Activated CD8-positive, alpha-beta memory T cell treated with anti-CD3 and anti-CD28 coated beads for 48 hours (primary cell): ENCODE results near the gene NEK8.
"Not testable (repeated sequence)": the region's sequence is repeated elsewhere in the genome, so short reads cannot be mapped to it uniquely, and the experiment has no call there.

Source experiments
- DNase-seq, 3 experiments: peaks; one replicate each; pipeline ENCODE4 v3.0.0-alpha.2; 2020; ENCODE audit warnings: low read depth in 2 of 3, low spot score in 2 of 3

The NEK8 gene

DNA sequence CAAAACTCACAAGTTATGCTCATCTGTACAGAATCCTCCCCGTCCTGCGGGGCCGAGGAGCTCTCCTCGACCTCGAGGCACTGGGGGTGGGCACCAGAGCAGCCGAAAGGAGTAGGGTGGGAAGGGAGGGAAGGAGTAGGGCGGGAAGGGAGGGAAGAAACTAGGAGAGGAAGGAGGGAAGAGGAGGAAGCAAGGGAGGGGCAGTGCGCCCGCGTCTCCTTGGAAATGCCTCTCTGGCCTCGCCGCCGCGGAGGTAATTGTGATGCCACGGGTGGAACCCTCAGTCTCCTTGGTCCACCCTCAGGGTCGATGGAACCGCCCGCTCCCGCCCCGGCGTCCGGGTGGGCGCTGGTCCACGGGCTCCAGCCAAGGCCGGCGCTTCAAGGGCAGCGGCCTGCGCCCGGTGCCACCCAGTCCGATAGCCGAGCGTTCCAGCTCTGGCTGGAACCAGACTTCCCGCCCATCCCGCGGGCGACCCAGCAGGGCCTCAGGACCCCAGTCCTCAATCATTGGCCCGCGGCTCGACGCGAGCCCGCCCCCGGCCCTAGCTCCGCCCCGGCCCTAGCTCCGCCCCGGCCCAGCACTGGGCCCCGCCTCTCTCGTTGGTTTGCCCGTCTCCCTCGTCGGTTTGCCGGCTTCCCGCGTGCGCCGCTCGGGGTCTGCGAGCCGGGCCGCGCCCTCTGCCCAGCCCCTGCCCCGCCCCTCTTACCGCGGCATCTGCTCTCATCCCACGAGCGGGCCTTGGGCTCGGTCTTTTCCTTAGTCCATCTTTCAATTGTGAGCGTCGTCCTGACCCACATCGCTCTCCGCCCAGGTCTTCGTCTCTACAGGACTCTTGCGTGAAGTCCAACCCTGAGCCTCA is 17.5 kb upstream of the NEK8 start:
- DNase-seq = peak; percentile 79 to 91 (median 83)

DNA sequence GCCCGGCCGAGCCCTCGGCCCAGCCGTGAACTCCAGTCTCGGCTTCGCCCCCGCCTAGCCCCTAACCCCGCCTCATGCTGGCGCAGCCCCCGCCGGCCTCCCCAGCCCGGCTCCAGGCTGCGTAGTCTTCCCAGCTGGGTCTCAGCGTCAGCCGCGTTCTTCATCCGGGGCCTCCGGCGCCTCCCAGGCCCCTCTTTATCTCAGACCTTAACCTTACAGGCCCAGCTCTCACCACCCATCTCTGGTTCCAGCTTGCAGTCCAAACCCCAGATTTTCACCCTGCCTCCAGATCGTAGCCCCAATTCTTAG is 16.9 kb upstream of the NEK8 start, which contains the start of gene PROCA1:
Gene PROCA1 (minus strand): TSS at position 166 of the 309 bp plus-strand sequence. CDS start 228 bp downstream, outside the sequence.
- DNase-seq = no peak

DNA sequence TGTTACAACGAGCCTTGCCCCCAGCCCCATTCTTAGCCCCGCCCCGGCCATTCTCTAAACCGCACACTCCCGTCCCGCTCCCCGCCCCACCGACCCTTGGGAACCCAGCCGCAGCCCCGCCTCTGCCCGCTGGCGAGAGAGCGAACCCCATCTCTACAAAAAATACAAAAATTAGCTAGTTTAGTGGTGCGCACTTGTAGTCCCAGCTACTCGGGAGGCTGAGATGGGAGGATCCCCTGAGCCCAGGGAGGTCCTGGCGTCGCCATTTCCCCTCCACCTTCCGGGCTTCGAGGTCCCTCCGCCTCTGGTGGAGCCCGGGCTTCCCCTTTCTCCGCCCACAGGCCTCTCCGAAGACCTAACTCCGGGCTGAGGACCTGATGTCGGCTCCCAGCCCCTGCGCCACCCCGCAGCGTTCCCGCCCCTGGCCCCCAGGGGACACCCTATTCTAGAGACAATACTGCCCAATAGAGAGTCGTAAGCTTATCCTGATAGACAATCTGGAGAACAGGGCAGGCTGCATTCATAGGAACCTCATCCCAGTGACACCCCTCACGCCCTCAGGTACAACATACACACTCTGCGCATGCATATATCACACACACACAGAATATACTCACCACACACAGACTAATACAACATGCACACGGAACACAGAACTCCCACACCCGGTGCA is 16.4 kb upstream of the NEK8 start:
- DNase-seq = peak in 1 of 3 experiments; percentile 57

DNA sequence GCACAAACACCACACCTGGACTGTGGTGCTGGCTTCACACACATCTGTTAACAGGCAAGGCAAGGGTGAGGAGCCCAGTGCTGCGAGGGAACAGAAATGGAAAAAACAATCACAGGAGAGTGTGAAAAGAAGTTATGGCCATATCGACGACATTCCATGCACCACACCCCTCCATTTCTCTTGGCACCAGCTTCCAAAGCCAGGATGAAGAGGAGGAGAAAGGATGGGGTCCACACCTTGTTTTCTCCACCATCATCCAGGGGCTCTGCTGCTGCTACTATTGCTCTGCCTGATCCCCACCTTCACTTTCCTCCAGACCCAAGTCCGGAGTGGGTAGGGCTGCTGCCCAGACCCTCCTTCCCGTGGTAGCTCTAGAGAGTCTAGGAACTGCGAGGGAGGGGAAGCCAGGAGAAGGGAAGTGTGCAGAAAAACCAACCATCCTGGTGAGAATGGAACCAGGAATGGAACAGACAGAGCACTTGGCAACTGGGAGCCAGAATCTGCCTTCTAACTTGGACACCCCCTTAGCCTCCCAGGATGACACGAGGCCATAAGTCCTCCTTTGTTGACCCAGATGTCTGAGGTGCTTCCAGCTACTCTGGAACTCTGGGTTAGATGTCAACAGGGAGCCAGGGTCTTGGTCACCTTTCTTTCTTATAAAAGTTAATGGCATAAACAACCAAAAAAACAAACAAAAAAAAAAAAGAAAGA is 15.7 kb upstream of the NEK8 start:
- no peak for DNase-seq

DNA sequence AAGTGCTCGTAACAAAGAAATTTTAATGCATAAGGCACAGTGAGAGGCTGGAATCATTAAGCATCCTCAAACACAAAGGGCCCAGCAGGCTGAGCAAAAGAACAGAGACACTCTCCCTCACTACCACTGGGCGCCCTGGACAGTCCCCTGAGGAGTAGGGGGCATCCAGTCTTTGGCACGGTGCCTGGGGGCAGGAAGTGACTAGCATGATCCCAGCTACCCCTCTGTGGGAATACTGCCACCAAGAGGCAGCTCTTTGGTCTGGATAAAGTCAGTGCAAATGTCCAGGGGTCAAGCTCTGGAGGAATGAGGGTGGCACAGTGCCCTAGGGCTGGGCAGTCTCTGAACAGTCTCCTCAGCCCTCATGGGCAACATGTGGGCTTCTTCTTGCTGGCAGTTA is 14.3 kb upstream of the NEK8 start:
- DNase-seq = no peak

DNA sequence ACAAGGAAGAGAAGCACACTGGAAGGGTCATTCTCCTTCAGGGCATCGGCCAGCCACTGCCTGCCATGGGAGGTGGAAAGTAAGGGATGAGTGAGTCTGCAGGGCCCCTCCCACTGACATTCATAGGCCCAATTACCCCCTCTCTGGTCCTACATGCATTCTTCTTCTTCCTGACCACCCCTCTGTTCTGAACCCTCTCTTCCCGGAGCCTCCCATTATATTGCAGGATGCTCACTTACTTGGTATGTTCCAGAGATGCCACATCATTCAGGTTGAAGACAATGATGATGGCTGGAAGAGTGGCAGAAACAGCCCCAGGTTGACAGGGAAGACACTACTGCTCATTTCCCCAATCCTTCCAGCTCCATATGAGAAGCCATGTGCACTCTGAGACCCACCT is 13.4 kb upstream of the NEK8 start:
- DNase-seq = no peak

DNA sequence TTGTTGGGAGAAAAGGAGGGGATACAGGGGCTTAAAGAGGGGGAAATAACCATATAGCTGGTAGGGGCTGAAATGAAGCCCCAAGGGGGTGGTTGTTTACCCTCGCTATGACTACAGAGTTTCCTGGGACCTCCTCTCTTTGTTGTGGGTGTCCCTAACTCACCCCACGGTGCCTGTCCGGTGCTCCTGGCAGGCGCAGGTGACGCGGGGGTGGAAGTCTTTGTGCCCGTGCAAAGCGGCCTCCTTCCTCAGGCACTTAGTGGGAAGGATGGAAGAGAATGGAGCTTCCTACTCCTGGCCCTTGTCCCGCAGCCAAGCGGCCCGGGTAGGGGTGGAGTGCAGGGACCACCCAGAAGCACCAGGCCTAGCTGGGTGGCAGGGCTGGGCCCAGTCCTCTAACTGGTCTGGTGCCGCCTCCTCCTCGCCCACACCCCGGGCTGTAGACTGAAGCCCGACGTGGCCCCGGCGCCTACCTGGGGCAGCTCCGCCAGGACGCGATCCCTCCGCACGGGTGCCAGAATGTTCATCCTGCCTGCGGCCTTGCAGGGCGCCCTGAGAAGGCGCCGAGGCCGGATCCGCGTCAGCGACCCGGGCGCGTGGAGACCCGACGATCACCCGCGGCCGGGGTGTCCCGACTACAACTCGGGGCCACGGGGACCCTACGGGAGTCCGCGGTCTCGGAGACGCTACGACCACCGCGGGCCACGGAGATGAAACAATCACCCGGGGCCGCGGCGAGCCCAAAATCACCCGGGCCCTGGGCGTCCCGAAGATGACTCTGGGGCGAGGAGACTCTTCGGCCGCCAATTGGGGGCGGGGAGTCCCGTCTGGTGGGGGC is 11.6 kb upstream of the NEK8 start:
- no peak for DNase-seq

DNA sequence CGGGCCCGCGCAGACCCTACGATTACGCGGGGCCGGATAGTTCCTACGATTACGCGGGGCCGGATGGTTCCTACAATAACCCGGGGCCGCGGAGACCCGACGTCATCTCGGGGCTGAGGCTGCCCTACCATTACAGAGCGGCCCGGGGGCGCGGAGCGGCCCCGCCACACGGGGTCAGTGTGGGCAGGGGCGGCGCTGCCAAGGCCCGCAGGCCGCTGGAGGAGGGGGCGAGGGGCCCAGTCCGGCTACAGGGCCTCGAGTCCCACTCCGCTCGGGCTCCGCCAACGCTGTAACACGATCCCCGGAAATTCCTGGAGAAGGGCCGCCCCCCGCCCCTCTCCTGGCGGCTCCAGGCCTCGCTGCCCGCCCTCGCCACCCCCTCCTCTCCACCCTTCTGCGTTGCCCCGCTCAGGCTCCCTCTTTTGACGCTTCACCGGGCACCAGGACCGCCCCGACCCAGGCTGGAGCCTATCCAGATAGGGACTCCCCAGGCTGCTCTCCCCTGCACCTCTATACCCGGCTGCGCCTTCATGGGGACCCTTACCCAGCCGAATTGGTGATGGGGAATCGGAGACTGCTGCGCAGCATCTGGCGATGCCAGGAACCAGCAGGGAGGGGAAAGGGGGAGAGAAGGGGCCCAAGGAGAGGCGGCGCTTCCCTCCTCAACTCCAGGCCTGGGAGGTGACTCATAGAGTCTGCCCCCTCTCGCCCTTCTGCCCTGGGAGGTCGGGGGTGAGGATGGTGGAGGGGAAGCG is 10.8 kb upstream of the NEK8 start, which contains the start of gene RAB34:
Gene RAB34 (minus strand): TSS at position 291 of the 755 bp plus-strand sequence. CDS start 602 bp downstream, outside the sequence.
- DNase-seq = no peak

DNA sequence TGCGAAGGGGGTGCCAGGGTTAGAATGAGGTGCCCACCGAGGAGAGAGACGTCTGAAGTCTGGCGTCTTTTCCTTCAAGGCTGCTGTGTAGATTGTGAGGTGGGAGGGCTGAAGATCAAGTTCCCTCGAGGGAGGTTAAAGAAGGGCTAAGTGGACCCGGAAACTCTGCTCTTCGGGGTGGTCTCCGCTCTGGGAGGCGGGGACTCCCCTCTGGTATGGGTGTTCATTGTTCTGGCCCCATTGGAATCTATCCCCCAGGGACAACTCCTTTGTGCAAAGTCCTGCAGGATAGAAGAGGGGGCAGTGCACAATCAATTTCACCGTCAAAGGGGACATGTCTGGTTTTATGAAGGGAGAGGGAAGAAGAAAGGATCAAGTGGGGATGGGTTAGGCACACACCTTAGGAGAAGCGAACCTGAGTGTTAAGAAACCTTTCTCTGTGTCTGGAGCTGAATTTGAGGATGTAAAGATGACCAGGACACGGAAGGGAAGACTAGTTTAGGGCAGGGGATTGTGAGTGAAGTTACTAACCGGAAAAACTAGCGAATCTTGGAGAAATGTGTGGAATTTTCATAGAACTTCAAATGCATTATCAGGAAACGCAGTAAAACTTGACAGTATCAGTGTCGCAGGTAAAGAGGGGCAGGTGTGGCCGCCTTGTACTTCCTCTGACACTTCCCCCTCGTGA is 10.1 kb upstream of the NEK8 start:
- DNase-seq = no peak

DNA sequence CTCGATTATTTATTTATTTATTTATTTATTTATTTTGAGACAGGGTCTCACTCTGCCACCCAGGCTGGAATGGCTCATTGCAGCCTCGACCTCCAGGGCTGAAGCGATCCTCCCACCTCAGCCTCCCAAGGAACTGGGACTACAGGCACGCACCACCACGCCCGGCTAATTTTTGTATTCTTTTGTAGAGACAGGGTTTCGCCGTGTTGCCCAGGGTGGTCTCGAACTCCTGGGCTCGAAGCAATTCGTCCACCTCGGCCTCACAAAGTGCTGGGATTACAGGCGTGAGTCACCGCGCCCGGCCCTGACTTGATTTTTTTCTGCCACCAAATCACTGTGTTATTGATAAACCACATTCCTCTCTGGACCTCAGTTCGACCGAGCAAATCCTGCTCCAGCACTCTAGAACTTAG is 9.6 kb upstream of the NEK8 start:
- DNase-seq = no peak

DNA sequence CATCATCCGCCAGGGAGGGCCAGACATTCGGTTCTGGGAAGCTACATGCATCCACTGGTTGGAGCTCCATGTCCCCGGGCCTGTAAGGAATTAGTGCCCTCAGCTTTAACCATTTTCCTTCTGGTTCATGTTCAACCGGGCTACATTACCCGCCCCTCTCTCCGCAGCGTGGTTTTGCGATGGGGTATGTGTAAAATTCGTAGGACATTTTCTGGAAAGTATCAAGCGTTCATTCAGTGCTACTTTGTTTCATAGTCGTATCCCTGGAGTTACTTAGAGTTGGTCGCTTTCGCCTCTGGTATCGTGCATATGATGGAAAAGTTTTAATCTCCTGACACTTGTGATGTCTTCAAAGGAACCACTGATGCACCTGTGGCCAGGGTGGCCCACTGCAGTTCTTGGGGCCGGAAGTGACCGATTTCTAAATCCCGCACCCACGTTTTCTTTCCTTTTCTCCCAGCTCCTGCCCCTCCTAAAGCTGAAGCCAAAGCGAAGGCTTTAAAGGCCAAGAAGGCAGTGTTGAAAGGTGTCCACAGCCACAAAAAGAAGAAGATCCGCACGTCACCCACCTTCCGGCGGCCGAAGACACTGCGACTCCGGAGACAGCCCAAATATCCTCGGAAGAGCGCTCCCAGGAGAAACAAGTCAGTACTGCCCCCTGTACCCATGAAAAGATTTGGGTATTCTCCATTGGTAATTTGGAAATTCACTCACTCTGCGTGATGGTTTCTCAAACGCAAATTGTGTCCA is 8.2 kb upstream of the NEK8 start:
- peak in 1 of 3 experiments; percentile 44 for DNase-seq

DNA sequence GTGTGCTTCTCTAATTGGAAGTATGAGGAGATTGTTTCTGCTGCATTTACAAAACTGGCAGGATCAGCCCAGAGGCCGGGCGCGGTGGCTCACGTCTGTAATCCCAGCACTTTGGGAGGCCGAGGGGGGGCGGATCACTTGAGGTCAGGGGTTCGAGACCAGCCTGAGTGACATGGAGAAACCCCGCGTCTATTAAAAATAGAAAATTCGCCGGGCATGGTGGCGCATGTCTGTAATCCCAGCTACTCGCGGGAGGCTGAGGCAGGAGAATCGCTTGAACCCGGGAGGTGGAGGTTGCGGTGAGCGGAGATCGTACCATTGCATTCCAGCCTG is 7.6 kb upstream of the NEK8 start:
- DNase-seq = not testable (repeated sequence)

DNA sequence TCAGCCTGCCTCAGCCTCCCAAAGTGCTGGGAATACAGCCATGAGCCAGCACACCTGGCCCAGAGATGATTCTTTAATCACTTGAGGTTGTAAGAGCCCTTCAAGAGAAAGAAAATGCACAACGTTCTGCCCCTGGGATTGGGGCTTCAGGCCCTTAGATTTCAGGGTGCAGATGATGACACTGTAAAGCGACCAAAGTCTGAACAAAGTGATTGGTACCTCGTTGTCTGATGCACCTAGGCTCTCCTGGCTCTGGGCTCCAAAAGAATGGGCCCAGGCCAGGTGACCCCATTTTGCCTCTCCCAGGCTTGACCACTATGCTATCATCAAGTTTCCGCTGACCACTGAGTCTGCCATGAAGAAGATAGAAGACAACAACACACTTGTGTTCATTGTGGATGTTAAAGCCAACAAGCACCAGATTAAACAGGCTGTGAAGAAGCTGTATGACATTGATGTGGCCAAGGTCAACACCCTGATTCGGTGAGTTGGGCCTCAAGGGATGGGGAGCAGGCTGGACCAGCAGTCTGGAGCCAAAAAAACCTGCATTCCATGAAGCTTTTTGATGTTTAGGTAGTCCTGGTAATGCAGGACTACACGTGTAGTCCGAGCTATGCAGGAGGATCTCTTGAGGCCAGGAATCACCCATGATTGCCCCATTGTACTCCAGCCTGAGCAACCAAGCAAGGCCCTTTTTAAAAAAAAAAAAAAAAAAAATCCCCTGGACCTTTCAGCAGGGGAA is 6.0 kb upstream of the NEK8 start:
- DNase-seq = no peak

DNA sequence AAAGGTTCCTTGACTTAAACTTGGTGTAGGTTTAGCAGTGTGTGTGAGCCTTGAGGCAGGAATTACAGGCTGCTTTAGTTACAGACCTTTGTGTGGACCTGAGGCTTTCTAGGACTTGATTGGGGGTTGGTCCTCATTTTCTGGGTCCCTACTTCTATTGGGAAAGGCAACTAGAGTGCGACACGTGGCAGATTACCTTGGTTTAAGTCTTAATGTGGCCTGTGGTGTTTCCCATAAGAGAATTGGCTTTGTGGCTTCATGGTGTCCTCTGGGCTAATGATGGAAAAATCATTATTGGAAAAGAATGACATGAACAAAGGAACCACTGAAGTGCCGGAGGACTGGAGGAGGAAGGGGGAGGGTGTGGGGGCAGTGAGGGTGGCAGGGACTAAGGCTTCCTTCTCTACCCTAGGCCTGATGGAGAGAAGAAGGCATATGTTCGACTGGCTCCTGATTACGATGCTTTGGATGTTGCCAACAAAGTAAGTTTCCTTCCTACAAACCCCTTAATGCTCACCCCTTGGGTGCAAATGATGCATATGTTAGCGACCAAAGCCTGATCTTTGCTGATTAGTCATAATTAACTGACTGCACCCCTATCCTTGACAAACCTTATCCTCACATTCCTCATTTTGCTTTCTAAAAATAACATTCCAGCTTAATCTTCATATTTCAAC is 5.3 kb upstream of the NEK8 start:
- DNase-seq = no peak

DNA sequence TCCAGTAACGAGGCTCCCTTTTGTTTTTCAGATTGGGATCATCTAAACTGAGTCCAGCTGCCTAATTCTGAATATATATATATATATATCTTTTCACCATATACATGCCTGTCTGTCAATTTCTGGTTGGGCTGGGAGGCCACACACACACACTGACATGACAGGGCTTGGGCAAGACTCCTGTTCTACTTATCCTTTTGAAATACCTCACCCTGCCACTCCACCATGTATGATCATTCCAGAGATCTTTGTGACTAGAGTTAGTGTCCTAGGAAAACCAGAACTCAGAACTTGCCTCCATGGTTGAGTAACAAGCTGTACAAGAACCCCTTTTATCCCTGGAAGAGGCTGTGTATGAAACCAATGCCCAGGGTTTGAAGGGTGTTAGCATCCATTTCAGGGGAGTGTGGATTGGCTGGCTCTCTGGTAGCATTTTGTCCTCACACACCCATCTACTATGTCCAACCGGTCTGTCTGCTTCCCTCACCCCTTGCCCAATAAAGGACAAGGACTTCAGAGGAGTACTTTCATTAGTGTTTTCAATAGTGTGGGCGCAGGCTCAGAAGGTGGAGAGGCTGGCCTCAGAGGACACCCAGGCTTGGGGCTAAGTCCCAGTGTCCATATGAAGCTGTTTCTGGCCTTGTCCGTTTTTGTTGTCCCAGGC is 4.6 kb upstream of the NEK8 start:
- not testable (repeated sequence) for DNase-seq

DNA sequence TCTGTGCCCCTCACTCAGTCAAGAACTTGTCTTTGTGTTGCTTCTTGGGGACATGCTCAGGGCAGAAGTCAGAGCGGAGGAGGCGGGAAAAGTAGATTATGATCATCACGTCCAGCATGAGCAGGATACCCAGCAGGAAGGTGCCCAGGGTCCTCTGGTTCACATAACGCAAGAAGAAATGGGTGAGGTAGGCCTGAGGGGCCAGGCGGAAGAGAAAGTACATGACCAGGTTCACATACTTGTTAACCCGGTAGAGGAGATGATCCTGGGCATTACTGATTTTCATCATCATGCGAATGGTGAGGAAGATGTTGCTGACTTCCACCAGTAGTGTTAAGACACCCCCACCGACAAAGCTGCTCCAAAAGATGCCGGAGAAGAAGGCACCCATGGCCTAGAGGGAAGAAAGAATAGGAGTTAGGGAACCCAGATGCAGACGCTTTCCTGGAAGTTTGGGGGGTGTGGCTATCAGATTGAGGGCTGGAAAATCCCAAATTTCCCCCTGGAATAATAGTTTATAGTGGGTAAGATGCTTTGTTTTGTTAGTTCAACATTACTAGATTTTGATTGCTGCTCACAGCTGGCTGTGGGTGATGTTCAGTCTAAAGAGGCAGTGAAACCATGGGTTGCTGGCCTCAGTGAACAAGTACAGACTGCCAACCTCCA is 4.0 kb upstream of the NEK8 start:
- DNase-seq = no peak
